ENCODE data around the gene CAMTA1.

CAMTA1 gene

GRCh38 chr1:7657287-7658016 lies 872.2 kb downstream of the CAMTA1 start:
- no peak for DNase-seq

GRCh38 chr1:7658099-7658498 lies 872.8 kb downstream of the CAMTA1 start:
- DNase-seq: no peak

GRCh38 chr1:7659514-7659913 lies 874.3 kb downstream of the CAMTA1 start:
- DNase-seq: no peak

- DNase-seq: no peak
Measured at GRCh38 chr1:7663451-7664146, 878.3 kb downstream of the CAMTA1 start.

GRCh38 chr1:7664147-7664892 lies 879.1 kb downstream of the CAMTA1 start:
- DNase-seq: no peak

GRCh38 chr1:7664893-7665250 lies 879.6 kb downstream of the CAMTA1 start:
- no peak for DNase-seq

GRCh38 chr1:7666249-7666648 lies 881.0 kb downstream of the CAMTA1 start:
- DNase-seq: no peak

- no peak for DNase-seq
Measured at GRCh38 chr1:7667159-7667558, 881.9 kb downstream of the CAMTA1 start.

- peak; percentile 95 for DNase-seq
Measured at GRCh38 chr1:7667625-7668218, 882.5 kb downstream of the CAMTA1 start.

- no peak for DNase-seq
Measured at GRCh38 chr1:7669559-7670311, 884.5 kb downstream of the CAMTA1 start.

- no peak for DNase-seq
Measured at GRCh38 chr1:7670334-7671145, 885.3 kb downstream of the CAMTA1 start.

GRCh38 chr1:7671146-7671465 lies 885.9 kb downstream of the CAMTA1 start:
- DNase-seq: no peak

- no peak for DNase-seq
Measured at GRCh38 chr1:7671676-7672075, 886.4 kb downstream of the CAMTA1 start.

- DNase-seq: no peak
Measured at GRCh38 chr1:7672864-7673263, 887.6 kb downstream of the CAMTA1 start.

GRCh38 chr1:7674972-7675371 lies 889.7 kb downstream of the CAMTA1 start:
- DNase-seq: no peak

GRCh38 chr1:7675431-7676273 lies 890.4 kb downstream of the CAMTA1 start:
- no peak for DNase-seq

GRCh38 chr1:7676274-7676945 lies 891.2 kb downstream of the CAMTA1 start:
- no peak for DNase-seq

GRCh38 chr1:7677111-7677510 lies 891.9 kb downstream of the CAMTA1 start:
- no peak for DNase-seq

GRCh38 chr1:7677815-7678214 lies 892.6 kb downstream of the CAMTA1 start:
- no peak for DNase-seq

- no peak for DNase-seq
Measured at GRCh38 chr1:7678491-7679158, 893.4 kb downstream of the CAMTA1 start.

Data from right forelimb (tissue), 1 donor.